Neuron (in vitro differentiated cells): Measurements from ENCODE around the gene RPL15.

Source experiments
- H2AFZ ChIP-seq: one replicate; pipeline ENCODE4 v1.6.1; 2013; ENCODE audit warnings: low read depth, mild to moderate bottlenecking, inconsistent platforms, low read length, moderate library complexity
- H3K27me3 ChIP-seq: one replicate; pipeline ENCODE4 v1.6.1; 2013; ENCODE audit warnings: low read length; ENCODE audit not compliant: insufficient read depth
- H3K36me3 ChIP-seq: one replicate; pipeline ENCODE4 v1.6.1; 2013; ENCODE audit warnings: low read length; ENCODE audit not compliant: insufficient read depth
- H3K4me1 ChIP-seq: one replicate; pipeline ENCODE4 v1.6.1; 2013; ENCODE audit warnings: low read length; ENCODE audit not compliant: insufficient read depth
- H3K4me3 ChIP-seq: 2 replicates; pipeline ENCODE4 v1.5.1; 2013; ENCODE audit warnings: mild to moderate bottlenecking, low read length, moderate library complexity
- H3K9me3 ChIP-seq: one replicate; pipeline ENCODE4 v1.6.1; 2013; ENCODE audit warnings: low read length

RPL15 gene

GRCh38 chr3:23961913-23962312, 45.0 kb downstream of the RPL15 start:
- Histone ChIP-seq H3K9me3 (no peaks in the 10 kb centered on the region), H3K4me3 (no peak overlapping the region), H3K36me3 (peaks cover 46% of the 10 kb centered on the region), H2AFZ (no peak overlapping the region), H3K27me3 (no peaks in the 10 kb centered on the region), H3K4me1 (peaks cover 3% of the 10 kb centered on the region)

GRCh38 chr3:23964537-23965235, 47.8 kb downstream of the RPL15 start:
- H3K36me3 ChIP-seq, result peaks cover 54% of the 10 kb centered on the region
- H3K27me3 ChIP-seq, result no peaks in the 10 kb centered on the region
- no peaks in the 10 kb centered on the region for H3K9me3 ChIP-seq
- H2AFZ ChIP-seq, result no peak overlapping the region
- no peaks in the 10 kb centered on the region for H3K4me1 ChIP-seq
- H3K4me3 ChIP-seq, result no peak overlapping the region

GRCh38 chr3:23966328-23966727, 49.4 kb downstream of the RPL15 start:
- H2AFZ ChIP-seq, result no peak overlapping the region
- H3K4me3 ChIP-seq, result no peak overlapping the region
- H3K27me3 ChIP-seq, result no peaks in the 10 kb centered on the region
- no peaks in the 10 kb centered on the region for H3K4me1 ChIP-seq
- H3K9me3 ChIP-seq, result no peaks in the 10 kb centered on the region
- H3K36me3 ChIP-seq, result peaks cover 42% of the 10 kb centered on the region

- H3K27me3 ChIP-seq, result no peaks in the 10 kb centered on the region
- H2AFZ ChIP-seq, result no peak overlapping the region
- peaks cover 29% of the 10 kb centered on the region for H3K36me3 ChIP-seq
- no peak overlapping the region for H3K4me3 ChIP-seq
- no peaks in the 10 kb centered on the region for H3K9me3 ChIP-seq
- no peaks in the 10 kb centered on the region for H3K4me1 ChIP-seq
Measured at GRCh38 chr3:23968463-23969184, 51.7 kb downstream of the RPL15 start.

GRCh38 chr3:23969393-23969792, 52.5 kb downstream of the RPL15 start:
- Histone ChIP-seq H3K9me3 (no peaks in the 10 kb centered on the region), H3K36me3 (peaks cover 29% of the 10 kb centered on the region), H3K4me1 (no peaks in the 10 kb centered on the region), H2AFZ (no peak overlapping the region), H3K4me3 (no peak overlapping the region), H3K27me3 (no peaks in the 10 kb centered on the region)
